SKM-1 (cell line): ENCODE measurements around the gene AXL.
"Not testable (repeated sequence)": the region's sequence is repeated elsewhere in the genome, so short reads cannot be mapped to it uniquely, and the experiment has no call there.

Source experiments
- DNase-seq: peaks from one replicate; lab custom pipeline; 2025; ENCODE audit not compliant: unreplicated experiment; lab: John Stamatoyannopoulos, UW

Gene AXL

GRCh38 chr19:41269571-41269970 is 50.5 kb downstream of the AXL start:
- no peak for DNase-seq

DNA sequence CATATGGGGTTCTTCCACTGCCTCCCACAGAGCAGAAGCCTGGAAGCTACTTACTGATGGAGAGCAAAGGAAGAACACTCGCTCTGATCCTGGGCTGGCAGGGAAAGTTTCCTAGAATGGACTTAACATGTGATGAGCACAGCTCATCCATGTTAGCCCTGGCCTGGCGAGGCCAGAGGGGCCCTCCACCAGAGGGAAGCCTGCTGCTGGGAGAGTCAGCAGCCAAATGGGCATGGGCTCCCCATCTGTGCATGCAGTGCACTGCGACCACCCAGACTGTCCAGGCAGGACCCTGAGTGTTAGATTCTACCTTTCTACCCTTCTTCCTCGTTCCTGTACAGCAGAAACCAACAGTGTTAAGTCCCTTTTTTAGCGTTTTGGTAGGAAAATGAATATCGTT is 54.1 kb downstream of the AXL start:
- no peak for DNase-seq

- DNase-seq = no peak
Measured at GRCh38 chr19:41274802-41275201, 55.8 kb downstream of the AXL start.

- DNase-seq = no peak
Measured at GRCh38 chr19:41276231-41276630, 57.2 kb downstream of the AXL start.

- no peak for DNase-seq
Measured at GRCh38 chr19:41278478-41278877, 59.5 kb downstream of the AXL start.

GRCh38 chr19:41288673-41289530 is 69.9 kb downstream of the AXL start:
- no peak for DNase-seq

DNA sequence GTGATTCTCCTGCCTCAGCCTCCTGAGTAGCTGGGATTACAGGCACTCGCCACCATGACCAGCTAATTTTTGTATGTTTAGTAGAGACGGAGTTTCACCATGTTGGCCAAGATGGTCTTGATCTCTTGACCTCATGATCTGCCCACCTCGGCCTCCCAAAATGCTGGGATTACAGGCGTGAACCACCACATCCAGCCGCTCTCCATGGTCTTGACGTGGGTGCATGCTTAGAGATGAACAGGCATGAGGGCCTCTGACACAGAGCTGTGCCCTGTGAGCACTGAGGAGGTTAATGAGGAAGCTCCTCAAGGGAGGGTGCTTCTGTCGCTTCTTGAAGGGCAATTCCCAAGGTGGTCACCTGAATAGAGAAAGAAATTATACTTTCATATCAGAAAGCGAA is 70.8 kb downstream of the AXL start:
- DNase-seq = not testable (repeated sequence)

GRCh38 chr19:41294393-41294792 is 75.4 kb downstream of the AXL start:
- DNase-seq = no peak

GRCh38 chr19:41295499-41295898 is 76.5 kb downstream of the AXL start:
- no peak for DNase-seq

DNA sequence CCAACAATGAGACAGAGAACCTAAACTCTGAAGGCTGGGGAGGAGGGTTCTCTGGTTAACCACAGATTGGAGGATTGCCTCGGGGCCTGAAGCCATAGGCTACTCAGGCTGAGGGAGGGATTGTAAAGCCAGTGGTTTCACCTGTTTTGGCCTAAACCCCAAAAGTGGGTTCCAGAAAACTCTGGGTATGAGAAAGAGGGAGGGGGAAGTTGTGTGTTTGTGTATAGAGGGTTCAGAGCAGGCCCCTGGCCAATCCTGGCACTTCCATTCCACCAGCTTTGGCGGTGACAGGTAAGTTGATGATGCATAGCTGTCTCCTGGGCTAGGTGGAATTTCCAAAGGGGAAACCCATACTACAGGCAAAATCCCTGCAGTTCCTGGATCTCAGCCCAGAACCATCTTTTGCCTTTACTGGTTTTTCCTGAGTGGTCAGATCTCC is 77.4 kb downstream of the AXL start:
- DNase-seq = no peak

DNA sequence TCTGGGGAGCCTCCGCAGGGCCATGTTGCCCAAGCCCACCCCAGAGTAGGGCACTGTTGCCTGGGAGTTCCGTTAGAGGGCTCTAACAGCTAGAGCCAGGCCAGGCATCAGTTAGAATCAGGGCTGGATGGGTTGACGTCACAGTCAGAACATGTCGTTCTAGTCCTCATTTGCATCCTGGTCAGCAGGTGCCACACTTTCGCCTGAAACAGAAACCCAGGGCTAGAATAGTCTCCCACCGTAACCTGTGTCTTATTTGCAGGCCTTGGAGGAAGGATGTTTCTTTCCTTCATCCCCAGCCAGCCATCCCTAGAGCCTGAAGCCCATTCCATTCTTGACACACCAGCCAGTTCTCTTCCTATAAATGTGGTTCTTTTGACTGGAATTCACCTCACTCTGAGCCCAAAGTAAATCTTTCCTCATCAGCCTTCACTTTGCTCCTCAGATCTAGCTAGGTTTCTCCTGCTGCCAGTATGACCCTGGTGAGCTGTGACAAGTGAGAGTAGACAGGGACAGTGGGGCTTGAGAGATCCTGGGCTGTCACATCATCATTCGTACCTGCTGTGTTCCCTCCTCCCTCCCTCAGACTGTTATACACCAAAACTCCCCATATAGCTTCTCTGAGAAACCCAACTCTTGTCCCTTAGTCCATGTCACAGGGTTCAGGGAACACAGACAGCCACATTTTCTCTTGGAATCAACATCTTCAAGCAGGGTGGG is 78.8 kb downstream of the AXL start:
- no peak for DNase-seq

GRCh38 chr19:41298348-41298964 is 79.4 kb downstream of the AXL start:
- no peak for DNase-seq

- no peak for DNase-seq
Measured at GRCh38 chr19:41299046-41299754, 80.2 kb downstream of the AXL start.

DNA sequence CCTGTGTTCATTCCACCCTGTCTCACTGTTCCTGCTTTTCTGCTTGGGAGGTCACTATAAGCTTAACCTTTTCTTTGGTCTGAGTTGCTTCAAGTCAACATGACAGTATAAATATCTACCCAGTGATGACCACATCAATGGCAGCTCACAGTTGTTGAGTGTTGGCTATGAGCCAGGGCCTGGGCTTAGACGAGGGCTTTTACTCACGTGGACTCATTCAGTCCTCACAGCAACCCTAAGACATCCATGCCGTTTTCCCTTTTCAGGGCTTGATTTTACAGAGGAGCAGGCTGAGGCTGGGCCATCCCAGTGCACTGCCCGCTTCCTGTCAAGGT is 80.7 kb downstream of the AXL start:
- DNase-seq = no peak

DNA sequence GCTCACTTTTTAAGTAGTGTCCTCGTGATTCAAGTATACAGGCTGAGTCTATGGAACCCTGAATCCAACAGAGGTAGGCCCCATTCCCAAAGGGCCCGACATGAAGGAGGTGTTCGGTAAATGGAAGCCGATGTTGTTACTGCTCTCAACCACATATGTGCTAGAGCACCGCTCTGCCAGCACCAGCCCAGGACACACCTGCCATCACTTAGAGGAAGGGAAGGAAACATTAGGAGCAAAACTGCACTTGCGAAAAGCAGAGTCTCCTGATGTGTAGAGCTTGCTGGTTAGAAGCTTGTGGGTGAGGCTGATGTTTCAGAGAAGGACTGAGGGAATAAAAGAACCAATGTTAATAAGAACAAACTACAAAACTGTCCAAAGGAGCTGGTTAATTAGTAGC is 81.5 kb downstream of the AXL start:
- no peak for DNase-seq

DNA sequence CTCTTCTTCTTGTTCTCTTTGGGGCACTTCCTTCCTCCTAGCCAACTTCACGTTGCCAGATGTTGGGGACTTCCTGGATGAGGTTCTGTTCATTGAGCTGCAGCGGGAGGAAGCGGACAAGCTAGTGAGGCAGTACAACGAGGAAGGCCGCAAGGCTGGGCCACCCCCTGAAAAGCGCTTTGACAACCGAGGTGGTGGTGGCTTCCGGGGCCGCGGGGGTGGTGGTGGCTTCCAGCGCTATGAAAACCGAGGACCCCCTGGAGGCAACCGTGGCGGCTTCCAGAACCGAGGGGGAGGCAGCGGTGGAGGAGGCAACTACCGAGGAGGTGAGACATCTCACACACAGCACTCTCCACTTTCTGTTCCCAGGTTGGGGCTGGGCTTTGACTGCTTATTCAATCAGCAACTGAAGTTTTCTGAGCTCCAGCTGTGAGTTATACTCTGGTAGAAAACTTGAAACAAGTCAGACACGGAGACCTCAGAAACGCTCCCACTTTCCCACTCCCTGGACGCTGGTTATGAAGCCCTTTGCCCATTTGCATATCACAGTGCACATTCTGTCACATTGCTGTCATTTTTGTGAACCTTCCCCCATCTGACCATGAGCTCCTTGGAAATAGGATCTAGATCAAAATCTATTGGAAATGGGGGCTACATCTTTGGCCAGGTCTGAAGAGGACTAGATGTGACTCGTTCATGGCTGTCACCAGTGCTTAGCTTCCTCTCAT is 83.8 kb downstream of the AXL start:
- DNase-seq = no peak

DNA sequence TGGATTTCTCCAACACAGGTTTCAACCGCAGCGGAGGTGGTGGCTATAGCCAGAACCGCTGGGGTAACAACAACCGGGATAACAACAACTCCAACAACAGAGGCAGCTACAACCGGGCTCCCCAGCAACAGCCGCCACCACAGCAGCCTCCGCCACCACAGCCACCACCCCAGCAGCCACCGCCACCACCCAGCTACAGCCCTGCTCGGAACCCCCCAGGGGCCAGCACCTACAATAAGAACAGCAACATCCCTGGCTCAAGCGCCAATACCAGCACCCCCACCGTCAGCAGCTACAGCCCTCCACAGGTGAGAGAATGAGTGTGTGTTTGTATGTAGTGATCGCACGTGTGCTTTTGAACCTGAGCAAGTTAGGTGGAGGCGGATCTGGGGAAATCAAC is 84.9 kb downstream of the AXL start:
- DNase-seq = no peak

DNA sequence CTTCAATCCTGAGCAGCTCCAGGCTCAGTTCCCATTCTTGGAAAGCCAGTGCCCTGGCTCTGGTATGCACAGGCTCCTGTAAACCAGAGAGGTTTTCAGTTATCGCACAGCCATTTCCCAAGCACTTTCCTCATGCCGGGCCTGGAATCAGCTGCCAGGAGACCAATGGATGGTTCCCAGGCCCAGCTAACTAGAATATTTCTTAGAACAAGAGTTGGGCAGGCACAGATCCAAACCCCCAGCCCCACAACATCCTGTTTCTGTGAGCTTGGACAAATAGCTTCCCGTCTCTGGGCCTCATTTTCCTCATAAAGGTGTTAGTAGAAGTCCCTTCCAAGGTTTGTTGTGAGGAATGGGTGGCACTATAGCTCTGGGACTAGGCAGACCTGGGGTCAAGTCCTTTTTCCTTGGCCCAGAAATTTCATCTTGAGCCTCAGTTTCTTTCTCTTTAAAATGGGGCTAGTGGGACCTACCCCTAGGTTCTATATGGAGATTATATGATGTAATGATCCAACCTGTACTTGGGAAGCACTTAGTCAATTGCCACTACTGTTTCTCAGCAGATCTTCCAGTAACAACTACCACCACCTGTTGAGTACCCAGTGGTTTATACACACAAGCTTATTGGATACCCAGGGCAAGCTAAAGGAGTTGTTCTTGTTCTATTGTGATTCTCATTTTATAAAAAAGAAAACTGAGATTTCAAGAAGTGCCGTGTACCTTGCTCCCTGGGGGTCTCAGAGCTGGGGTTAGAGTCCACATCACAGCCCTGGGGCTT is 85.9 kb downstream of the AXL start:
- no peak for DNase-seq

DNA sequence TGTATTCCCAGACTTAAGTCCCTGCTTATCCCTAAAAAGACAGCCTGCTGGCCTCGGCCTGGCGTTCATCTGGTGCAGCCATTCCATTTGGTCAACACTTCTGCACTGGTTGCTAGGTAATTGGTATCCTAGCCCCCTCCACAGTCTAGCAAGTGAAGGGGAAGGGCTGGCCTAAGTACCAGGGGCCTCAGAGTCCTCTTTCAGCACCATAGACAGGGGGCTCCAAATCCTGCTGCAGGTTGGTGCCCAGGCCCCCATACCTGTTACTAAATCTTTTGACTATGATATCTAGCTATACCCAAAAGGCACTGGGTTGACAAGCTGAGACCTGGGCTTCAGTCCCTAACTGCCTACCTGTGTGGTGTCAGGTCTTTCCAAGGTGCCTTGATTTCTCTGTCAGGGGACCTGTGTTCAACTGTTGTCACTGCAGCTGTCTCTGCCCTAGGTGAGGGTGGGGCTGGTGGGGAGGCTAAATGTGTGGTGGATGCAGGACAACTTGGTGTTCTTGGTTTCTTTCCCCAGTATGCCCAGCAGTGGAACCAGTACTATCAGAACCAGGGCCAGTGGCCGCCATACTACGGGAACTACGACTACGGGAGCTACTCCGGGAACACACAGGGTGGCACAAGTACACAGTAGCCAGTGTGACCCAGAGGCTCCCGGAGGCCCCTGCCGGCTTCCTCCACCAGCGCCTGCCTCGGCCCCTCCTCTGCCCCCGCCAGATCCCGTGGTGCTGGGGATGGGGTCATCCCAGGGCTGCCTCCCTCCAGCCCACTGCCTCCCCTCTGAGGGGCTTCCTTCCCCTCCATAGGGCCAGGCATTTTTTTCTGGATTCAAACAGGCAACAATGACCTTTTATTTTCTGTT is 87.1 kb downstream of the AXL start:
- DNase-seq = no peak
